Parathyroid adenoma (tissue), 2 donors: Measurements from ENCODE around the gene HS3ST3B1.

ENCODE experiments used
- H2AFZ ChIP-seq: fragments of 300-600 bp; sonication (generic); one replicate; pipeline ENCODE4 v1.7.0; 2017; ENCODE audit warnings: antibody characterized with exemption, mild to moderate bottlenecking
- H3K27ac ChIP-seq: fragments of 300-600 bp; sonication (generic); one replicate; pipeline ENCODE4 v1.7.0; 2017
- H3K27me3 ChIP-seq: fragments of 300-600 bp; sonication (generic); one replicate; pipeline ENCODE4 v1.7.0; 2017; ENCODE audit warnings: low read length; ENCODE audit not compliant: control insufficient read depth, insufficient read depth
- H3K36me3 ChIP-seq: fragments of 300-600 bp; sonication (generic); one replicate; pipeline ENCODE4 v1.7.0; 2017; ENCODE audit warnings: low read length; ENCODE audit not compliant: control insufficient read depth, insufficient read depth
- H3K4me1 ChIP-seq: fragments of 300-600 bp; sonication (generic); one replicate; pipeline ENCODE4 v1.7.0; 2017; ENCODE audit warnings: control low read depth
- H3K4me2 ChIP-seq: fragments of 300-600 bp; sonication (generic); one replicate; pipeline ENCODE4 v1.7.0; 2017; ENCODE audit warnings: low read length
- H3K4me3 ChIP-seq: fragments of 300-600 bp; sonication (generic); one replicate; pipeline ENCODE4 v1.7.0; 2017; ENCODE audit warnings: low read depth, low read length
- H3K79me2 ChIP-seq: fragments of 300-600 bp; sonication (generic); one replicate; pipeline ENCODE4 v1.7.0; 2017; ENCODE audit warnings: control low read depth
- H3K9ac ChIP-seq: fragments of 300-600 bp; sonication (generic); one replicate; pipeline ENCODE4 v1.7.0; 2017; ENCODE audit warnings: mild to moderate bottlenecking
- H3K9me3 ChIP-seq: fragments of 300-600 bp; sonication (generic); one replicate; pipeline ENCODE4 v1.7.0; 2017; ENCODE audit warnings: low read length; ENCODE audit not compliant: control insufficient read depth
- TF ChIP-seq, protein P1 (sequence below): fragments of 300-600 bp; sonication (generic); IDR thresholded peaks from one replicate; pipeline ENCODE4 v1.7.0; 2017; ENCODE audit warnings: antibody characterized with exemption, mild to moderate bottlenecking
- donor health status: primary hyperparathyroidism.

Gene HS3ST3B1

GRCh38 chr17:14353861-14354474 is 53.1 kb downstream of the HS3ST3B1 start:
- no peak overlapping the region for H3K27ac ChIP-seq
- H2AFZ ChIP-seq, result no peak overlapping the region
- TF ChIP-seq, protein P1, sequence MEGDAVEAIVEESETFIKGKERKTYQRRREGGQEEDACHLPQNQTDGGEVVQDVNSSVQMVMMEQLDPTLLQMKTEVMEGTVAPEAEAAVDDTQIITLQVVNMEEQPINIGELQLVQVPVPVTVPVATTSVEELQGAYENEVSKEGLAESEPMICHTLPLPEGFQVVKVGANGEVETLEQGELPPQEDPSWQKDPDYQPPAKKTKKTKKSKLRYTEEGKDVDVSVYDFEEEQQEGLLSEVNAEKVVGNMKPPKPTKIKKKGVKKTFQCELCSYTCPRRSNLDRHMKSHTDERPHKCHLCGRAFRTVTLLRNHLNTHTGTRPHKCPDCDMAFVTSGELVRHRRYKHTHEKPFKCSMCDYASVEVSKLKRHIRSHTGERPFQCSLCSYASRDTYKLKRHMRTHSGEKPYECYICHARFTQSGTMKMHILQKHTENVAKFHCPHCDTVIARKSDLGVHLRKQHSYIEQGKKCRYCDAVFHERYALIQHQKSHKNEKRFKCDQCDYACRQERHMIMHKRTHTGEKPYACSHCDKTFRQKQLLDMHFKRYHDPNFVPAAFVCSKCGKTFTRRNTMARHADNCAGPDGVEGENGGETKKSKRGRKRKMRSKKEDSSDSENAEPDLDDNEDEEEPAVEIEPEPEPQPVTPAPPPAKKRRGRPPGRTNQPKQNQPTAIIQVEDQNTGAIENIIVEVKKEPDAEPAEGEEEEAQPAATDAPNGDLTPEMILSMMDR, result no peak
- H3K4me1 ChIP-seq, result no peaks in the 10 kb centered on the region
- H3K4me3 ChIP-seq, result no peak overlapping the region
- no peaks in the 10 kb centered on the region for H3K9me3 ChIP-seq
- no peaks in the 10 kb centered on the region for H3K79me2 ChIP-seq
- no peaks in the 10 kb centered on the region for H3K36me3 ChIP-seq
- no peak overlapping the region for H3K4me2 ChIP-seq
- H3K9ac ChIP-seq, result no peak overlapping the region
- H3K27me3 ChIP-seq, result no peaks in the 10 kb centered on the region

DNA sequence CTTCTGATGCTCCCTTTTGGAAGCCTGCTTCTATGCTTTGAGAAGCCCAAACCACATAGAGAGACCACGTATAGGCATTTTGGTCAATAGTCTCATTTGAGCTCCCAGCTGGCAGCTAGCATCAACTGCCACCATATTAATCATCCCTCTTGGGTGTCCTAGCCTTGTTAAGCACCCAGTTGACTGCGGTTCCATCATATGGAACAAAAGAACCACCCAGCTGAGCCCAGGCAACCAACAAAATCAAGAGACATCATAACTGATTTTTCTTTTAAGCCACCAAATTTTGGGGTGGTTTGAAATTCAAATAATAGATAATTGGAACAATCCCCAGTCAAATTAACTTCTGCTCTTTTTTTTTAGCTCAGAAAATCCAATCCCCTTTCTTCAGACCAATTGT is 53.9 kb downstream of the HS3ST3B1 start:
- H3K9me3 ChIP-seq, result no peaks in the 10 kb centered on the region
- no peak overlapping the region for H3K4me3 ChIP-seq
- H3K79me2 ChIP-seq, result no peaks in the 10 kb centered on the region
- H3K9ac ChIP-seq, result no peak overlapping the region
- no peaks in the 10 kb centered on the region for H3K36me3 ChIP-seq
- no peak overlapping the region for H2AFZ ChIP-seq
- no peak overlapping the region for H3K27ac ChIP-seq
- no peaks in the 10 kb centered on the region for H3K4me1 ChIP-seq
- no peak overlapping the region for H3K4me2 ChIP-seq
- H3K27me3 ChIP-seq, result no peaks in the 10 kb centered on the region
- TF ChIP-seq, protein P1, result no peak

- Histone ChIP-seq H3K79me2 (no peaks in the 10 kb centered on the region), H3K4me1 (no peaks in the 10 kb centered on the region), H3K9ac (no peak overlapping the region), H3K4me2 (no peak overlapping the region), H3K36me3 (no peaks in the 10 kb centered on the region), H2AFZ (no peak overlapping the region), H3K4me3 (no peak overlapping the region), H3K27ac (no peak overlapping the region), H3K27me3 (no peaks in the 10 kb centered on the region), H3K9me3 (no peaks in the 10 kb centered on the region)
- TF ChIP-seq, protein P1, result no peak
These were observed 54.7 kb downstream of the HS3ST3B1 start for GRCh38 chr17:14355556-14355955.

GRCh38 chr17:14359163-14360020 is 58.5 kb downstream of the HS3ST3B1 start:
- TF ChIP-seq, protein P1, result no peak
- Histone ChIP-seq H3K9me3 (no peaks in the 10 kb centered on the region), H3K27ac (no peak overlapping the region), H3K79me2 (no peaks in the 10 kb centered on the region), H3K9ac (no peak overlapping the region), H3K4me3 (no peak overlapping the region), H2AFZ (no peak overlapping the region), H3K4me1 (no peaks in the 10 kb centered on the region), H3K4me2 (no peak overlapping the region), H3K27me3 (no peaks in the 10 kb centered on the region), H3K36me3 (no peaks in the 10 kb centered on the region)
